ENCODE results near the gene SELPLG.

The SELPLG gene

DNA sequence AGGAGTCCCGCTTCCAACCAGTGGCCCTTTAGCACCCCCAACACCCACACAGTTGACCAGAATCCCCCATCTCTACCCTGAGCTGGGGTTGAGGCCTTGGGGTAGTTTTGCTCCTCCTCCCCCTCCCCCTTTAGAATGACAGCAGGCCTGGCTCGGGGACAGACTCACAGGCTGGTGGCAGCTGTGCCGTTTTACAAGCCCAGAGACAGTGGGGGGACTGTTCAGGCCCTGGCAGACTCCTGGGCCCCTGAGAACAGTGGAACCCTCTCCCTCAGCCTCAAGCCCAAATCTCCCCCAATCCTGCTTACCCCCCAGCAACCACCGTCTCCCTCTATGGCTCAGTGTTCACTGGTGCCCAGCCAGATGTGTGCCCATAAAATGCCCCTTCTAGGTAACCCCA, 45.9 kb downstream of the SELPLG start:
- in situ Hi-C loops (cut with HindIII; ENCODE audit: low sequenced_read_pairs): no loop called here
- no peak for DNase-seq (ENCODE audit: low read depth, low spot score)
- H3K4me3 ChIP-seq (ENCODE audit: low read depth, low read length): no peak overlapping the region
- TF ChIP-seq, protein P1, sequence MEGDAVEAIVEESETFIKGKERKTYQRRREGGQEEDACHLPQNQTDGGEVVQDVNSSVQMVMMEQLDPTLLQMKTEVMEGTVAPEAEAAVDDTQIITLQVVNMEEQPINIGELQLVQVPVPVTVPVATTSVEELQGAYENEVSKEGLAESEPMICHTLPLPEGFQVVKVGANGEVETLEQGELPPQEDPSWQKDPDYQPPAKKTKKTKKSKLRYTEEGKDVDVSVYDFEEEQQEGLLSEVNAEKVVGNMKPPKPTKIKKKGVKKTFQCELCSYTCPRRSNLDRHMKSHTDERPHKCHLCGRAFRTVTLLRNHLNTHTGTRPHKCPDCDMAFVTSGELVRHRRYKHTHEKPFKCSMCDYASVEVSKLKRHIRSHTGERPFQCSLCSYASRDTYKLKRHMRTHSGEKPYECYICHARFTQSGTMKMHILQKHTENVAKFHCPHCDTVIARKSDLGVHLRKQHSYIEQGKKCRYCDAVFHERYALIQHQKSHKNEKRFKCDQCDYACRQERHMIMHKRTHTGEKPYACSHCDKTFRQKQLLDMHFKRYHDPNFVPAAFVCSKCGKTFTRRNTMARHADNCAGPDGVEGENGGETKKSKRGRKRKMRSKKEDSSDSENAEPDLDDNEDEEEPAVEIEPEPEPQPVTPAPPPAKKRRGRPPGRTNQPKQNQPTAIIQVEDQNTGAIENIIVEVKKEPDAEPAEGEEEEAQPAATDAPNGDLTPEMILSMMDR (IDR thresholded peaks at IDR 0.05; ENCODE audit: low read depth, low read length): no peak

DNA sequence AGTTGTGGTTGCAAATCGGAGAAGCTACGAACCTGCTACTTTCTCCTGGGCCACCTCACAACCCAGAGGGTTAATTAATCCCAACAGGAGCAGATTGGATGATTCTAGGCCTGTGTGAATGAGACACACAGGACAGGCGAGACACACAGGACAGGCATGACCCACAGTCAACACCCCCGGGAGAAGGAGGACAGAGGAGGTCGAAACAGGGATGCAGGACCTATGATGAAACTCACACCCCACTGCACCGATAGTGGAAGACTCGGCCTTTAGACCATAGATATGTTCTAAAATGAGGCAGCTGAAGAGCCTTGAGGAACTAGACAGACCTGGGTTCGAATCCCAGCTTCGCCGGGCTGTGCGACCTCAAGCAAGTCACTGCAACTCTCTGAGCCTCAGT, 47.4 kb downstream of the SELPLG start:
- in situ Hi-C loops (cut with HindIII; ENCODE audit: low sequenced_read_pairs): no loop called here
- TF ChIP-seq, protein P1 (IDR thresholded peaks at IDR 0.05; ENCODE audit: low read depth, low read length): no peak
- H3K4me3 ChIP-seq (ENCODE audit: low read depth, low read length): no peak overlapping the region
- no peak for DNase-seq (ENCODE audit: low read depth, low spot score)

DNA sequence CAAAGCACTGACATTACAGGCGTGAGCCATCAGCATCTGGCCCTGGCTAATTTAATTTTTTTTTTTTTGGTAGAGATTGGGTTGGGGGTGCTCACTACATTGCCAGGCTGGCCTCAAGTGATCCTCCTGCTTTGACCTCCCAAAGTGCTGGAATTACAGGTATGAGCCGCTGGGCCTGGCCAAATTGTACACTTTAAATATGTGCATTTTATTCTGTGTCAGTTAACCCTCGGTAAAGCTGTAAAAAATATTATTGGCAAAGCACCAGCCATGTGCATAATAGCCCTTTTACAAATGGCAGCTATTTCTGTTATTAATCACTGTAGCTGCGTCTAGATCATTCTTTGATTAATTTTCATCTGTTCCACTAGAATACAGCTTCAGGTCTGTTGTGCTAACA, 47.8 kb downstream of the SELPLG start:
- in situ Hi-C loops (cut with HindIII; ENCODE audit: low sequenced_read_pairs): no loop called here
- no peak overlapping the region for H3K4me3 ChIP-seq (ENCODE audit: low read depth, low read length)
- TF ChIP-seq, protein P1 (IDR thresholded peaks at IDR 0.05; ENCODE audit: low read depth, low read length): no peak
- no peak for DNase-seq (ENCODE audit: low read depth, low spot score)

DNA sequence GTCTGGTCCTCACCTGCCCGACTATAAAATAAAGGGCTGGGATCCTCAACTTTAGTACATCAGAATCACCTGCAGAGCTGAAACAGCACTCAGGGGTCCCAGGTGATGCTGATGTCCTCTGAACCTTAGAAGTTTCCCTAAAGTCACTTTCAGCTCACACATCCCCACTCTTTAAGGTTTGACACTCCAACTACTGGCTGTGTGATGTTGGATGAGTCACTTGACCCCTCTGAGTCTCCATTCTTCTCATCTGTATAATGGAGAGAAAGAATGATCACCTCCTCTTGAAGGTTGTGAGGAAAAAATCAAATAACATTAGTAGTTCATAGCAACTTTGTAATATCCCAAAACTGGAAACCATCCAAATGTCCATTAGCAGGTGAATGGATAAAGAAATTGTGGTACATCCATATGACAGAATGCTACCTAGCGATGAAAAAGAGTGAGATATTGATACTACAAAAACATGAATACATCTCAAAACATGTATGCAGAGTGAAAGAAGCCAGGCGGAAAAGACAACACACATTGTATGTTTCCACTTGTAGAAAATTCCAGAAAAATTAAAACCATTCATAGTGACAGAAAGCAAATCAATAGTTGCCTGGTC, 49.1 kb downstream of the SELPLG start:
- TF ChIP-seq, protein P1 (IDR thresholded peaks at IDR 0.05; ENCODE audit: low read depth, low read length): no peak
- in situ Hi-C loops (cut with HindIII; ENCODE audit: low sequenced_read_pairs): no loop called here
- no peak for DNase-seq (ENCODE audit: low read depth, low spot score)

DNA sequence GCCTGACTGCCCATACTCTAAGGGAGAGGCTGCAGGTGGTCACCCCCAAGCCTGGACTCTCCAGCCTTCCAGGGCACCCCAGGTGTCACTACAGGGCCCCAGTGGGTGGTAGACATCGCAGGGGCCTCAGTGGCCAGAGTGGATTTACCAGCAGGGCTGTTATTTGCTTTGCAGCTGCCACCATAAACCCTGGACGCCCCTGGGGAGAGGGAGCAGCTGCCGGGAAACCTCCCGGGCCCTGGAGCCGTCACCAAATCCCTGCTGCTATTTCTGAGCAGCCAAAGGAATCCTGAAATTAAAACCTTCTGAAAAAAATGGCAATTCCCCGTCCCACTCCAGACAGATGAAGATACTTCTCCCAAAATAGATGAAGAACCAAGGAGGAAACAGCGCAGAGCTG, 49.7 kb downstream of the SELPLG start:
- H3K4me3 ChIP-seq (ENCODE audit: low read depth, low read length): no peak overlapping the region
- in situ Hi-C loops (cut with HindIII; ENCODE audit: low sequenced_read_pairs): no loop called here
- TF ChIP-seq, protein P1 (IDR thresholded peaks at IDR 0.05; ENCODE audit: low read depth, low read length): no peak
- no peak for DNase-seq (ENCODE audit: low read depth, low spot score)

More for the DNA sequence above, 49.1 kb downstream of the SELPLG start:
- no peak overlapping the region for H3K4me3 ChIP-seq (ENCODE audit: low read depth, low read length)

DNA sequence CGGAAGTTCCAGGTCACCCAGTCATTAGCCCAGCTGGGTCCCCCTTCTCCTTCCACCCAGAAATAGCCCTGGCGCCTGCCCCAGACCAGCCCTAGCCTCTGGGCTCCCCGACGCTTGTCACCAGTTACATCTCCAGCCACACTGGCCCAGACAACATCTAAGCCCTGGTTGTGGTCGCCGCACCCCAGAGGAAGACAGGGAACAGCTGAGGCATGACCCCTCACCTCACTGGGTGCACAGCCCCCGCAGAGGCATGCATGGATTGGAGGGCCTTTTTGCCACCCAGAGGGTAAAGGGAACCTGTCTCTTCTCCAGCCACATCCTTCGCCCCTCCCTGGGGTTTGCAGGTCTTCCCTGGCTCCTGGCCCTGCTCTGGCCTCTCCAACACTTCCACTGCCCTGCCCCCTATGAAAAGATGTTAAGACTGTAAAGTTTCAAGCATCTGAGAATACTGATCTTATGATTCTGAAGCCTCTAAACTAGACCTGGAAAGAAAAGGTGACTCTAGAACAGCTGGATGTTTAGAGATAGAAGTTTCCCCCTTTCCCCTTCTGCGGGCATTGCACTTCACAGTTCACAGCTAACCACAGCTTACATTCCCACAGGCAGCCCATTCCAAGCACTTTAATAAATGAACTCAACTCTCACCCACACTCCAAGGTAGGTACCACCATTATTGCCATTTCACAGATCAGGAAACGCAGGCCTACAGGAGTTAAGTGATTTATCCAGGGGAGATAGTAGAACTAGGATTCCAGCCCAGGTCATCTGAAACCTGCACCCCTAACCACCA, 50.5 kb downstream of the SELPLG start:
- in situ Hi-C loops (cut with HindIII; ENCODE audit: low sequenced_read_pairs): no loop called here
- no peak overlapping the region for H3K4me3 ChIP-seq (ENCODE audit: low read depth, low read length)
- TF ChIP-seq, protein P1 (IDR thresholded peaks at IDR 0.05; ENCODE audit: low read depth, low read length): no peak
- DNase-seq (ENCODE audit: low read depth, low spot score): no peak
